CD4-positive, alpha-beta T cell treated with Interleukin-2 at 100 ng/mL for 4 hours (primary cell): Measurements from ENCODE around the gene OCA2.

Experiments used
- DNase-seq: peaks from one replicate; pipeline ENCODE4 v3.0.0-alpha.2; 2020; ENCODE audit warnings: low spot score

Gene OCA2

GRCh38 chr15:28104326-28104725, 5.2 kb upstream of the OCA2 start:
- no peak for DNase-seq

GRCh38 chr15:28103831-28104230, 4.7 kb upstream of the OCA2 start:
- no peak for DNase-seq

- no peak for DNase-seq
These were observed 2.9 kb upstream of the OCA2 start for GRCh38 chr15:28101983-28102441.

GRCh38 chr15:28101201-28101600, 2.1 kb upstream of the OCA2 start:
- no peak for DNase-seq

- DNase-seq = no peak
These were observed 1.5 kb upstream of the OCA2 start for GRCh38 chr15:28100516-28101195.

GRCh38 chr15:28099555-28100140, 533 bp upstream of the OCA2 start:
- DNase-seq = no peak

GRCh38 chr15:28098360-28098765, 752 bp downstream of the OCA2 start:
- DNase-seq = no peak

GRCh38 chr15:28097656-28098359, 1.3 kb downstream of the OCA2 start:
- DNase-seq = no peak

- no peak for DNase-seq
These were observed 2.3 kb downstream of the OCA2 start for GRCh38 chr15:28096670-28097431.

GRCh38 chr15:28096411-28096669, 2.8 kb downstream of the OCA2 start:
- no peak for DNase-seq

- no peak for DNase-seq
These were observed 4.2 kb downstream of the OCA2 start for GRCh38 chr15:28094732-28095521.

GRCh38 chr15:28093752-28094535, 5.2 kb downstream of the OCA2 start:
- DNase-seq = no peak

- DNase-seq = no peak
These were observed 7.8 kb downstream of the OCA2 start for GRCh38 chr15:28091313-28091712.

- peak; percentile 62 for DNase-seq
These were observed 12.9 kb downstream of the OCA2 start for GRCh38 chr15:28086175-28086703.

GRCh38 chr15:28085489-28086174, 13.5 kb downstream of the OCA2 start:
- DNase-seq = no peak

- DNase-seq = no peak
These were observed 14.6 kb downstream of the OCA2 start for GRCh38 chr15:28084547-28084946.

GRCh38 chr15:28082891-28083684, 16.0 kb downstream of the OCA2 start:
- no peak for DNase-seq

- DNase-seq = no peak
These were observed 17.5 kb downstream of the OCA2 start for GRCh38 chr15:28081594-28081993.

- DNase-seq = no peak
These were observed 18.7 kb downstream of the OCA2 start for GRCh38 chr15:28080386-28080785.
